Erythroblast (primary cell): Measurements from ENCODE around the gene DTNB.

Experiments used
- GATA1 ChIP-seq: IDR thresholded peaks from 2 replicates; pipeline ENCODE4 v1.6.1; 2011; ENCODE audit warnings: low read depth, mild to moderate bottlenecking, control low read depth, low read length, moderate library complexity
- POLR2A ChIP-seq: IDR thresholded peaks from 2 replicates; pipeline ENCODE4 v1.6.1; 2011; ENCODE audit warnings: mild to moderate bottlenecking, low read length

DNA sequence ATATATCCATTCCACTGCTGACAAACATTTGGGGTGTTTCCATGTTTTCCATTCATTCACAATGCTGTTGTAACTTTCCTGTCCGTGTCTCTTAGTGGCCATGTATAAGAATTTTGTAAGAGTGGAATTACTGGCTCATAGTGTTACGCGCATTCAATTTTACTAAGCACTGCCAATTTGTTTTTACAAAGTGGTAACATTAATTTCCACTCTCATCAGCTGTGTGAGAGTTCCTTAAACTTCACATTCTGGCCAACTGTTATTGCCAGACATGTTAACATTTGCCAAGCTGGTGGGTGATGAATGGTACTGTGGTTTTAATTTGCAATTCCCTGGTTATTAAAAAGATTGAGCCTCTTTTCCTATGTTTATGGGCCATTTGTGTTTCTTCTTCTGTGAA, 134.2 kb downstream of the DTNB start:
- TF ChIP-seq POLR2A, result no peak
- no peak for TF ChIP-seq GATA1
